ENCODE measurements around the gene PIF1.
"Not testable (repeated sequence)": the region's sequence is repeated elsewhere in the genome, so short reads cannot be mapped to it uniquely, and the experiment has no call there.

GRCh38 chr15:64814283-64814682 lies 11.2 kb downstream of the PIF1 start:
- not testable (repeated sequence) for TF ChIP-seq TARDBP (IDR thresholded peaks at IDR 0.05); NFRKB (IDR thresholded peaks at IDR 0.05); BHLHE40 (IDR thresholded peaks at IDR 0.05; ENCODE audit: borderline replicate concordance); FOXK2 (IDR thresholded peaks at IDR 0.05); ZNF384 (IDR thresholded peaks at IDR 0.05)
